Stimulated activated naive CD4-positive, alpha-beta T cell treated with Interleukin-2 at 50 U/mL for 16 hours (primary cell): ENCODE data around the gene ELF5.

ENCODE experiments used
- DNase-seq: peaks from one replicate; lab custom pipeline; 2025; lab: John Stamatoyannopoulos, UW

The ELF5 gene

DNA sequence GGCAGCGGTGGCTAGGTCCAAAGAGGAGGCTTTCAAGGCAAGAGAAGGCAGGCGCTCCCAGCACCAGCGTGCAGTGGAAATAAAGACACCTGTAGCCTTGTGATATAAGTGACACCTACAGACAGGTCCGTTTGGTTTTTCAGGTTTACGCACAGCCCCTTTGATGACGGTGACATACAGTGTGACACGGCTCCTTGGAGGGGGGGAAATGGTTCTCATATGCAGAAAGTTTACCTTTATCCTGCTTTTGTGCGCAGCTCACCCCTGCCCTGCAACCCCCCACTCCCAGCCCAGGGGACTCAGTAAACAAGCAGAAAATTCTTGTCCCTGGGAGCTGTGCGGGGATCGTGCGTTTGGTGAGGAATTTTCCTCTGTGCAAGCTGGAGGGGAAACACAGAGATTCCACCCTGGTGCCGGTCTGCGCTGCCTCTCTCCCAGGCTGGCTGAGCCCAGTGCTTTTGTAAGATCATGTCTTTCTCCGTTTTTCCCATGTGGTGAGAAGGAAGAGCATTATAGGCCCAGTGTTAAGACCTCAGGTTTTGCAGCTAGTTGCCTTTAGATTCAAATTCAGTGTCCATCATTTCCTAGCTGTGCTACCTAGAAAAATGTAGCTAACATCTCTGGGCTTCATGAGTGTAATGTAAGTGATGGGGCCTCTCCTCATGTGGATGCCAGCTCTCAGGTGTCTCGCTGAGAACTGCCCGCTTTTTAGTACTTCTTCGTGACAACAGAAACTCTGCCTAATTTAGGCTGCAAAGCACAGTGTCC lies at the start of gene ELF5:
Gene ELF5, minus strand, starts transcription at position 113 of the 768 bp plus-strand sequence. CDS start 8,045 bp downstream, outside the sequence.
- DNase-seq: no peak

DNA sequence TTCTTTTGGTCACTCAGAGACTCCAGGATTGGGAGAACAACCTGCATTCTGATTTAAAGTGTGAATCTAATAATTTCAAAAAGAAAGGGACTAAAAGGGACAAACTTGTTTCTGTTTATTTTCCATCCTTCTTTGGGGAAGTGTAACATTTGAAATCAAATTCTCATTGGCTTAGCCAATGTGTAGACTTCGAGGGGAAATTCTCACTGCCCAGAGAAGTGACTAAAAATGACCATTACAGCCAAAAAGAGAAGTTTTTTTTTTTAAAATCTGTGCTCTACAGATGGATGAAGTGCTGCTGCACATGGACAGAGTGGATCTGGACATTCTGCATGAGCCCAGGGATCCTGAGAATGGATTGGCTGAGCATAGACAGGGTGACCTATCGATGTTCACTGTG lies 49.4 kb upstream of the ELF5 start:
- DNase-seq: no peak

DNA sequence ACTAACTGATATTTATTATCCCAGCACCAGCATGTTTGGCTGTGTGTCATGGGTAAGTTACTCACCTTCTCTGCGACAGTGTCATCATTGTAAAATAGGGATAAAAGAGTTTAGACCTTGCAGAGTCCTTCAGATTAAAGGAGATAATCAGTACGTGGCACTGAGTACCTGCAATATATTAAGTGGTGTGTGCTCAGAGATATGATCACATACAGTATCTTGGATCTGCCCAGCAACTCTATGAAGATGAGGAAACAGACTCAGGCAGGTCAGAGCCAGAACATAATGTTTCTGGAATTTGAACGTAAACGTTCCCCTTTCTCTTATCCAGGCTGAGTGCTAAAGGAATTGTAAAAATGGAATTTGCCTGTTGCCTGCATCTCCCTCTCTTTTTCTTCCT lies 46.9 kb upstream of the ELF5 start:
- no peak for DNase-seq

DNA sequence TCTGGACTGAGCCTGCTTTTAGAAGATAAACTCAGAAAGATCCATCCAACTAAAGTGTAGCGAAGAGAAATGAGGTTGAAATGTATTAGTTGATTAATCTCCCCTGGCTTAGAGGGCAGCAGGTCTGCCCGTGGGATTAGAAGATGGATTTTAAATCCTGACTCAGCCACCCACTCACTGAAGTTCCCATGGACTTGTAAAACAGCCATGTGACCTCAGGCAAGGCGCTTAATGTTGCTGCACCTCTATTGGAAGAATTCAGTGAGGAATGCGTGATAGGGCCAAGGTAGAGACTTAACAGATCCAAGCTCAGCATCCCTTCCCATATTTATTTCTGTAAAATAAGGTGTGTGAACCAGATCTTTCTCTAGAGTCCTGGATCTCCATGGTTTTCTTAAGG lies 45.1 kb upstream of the ELF5 start:
- DNase-seq: no peak

DNA sequence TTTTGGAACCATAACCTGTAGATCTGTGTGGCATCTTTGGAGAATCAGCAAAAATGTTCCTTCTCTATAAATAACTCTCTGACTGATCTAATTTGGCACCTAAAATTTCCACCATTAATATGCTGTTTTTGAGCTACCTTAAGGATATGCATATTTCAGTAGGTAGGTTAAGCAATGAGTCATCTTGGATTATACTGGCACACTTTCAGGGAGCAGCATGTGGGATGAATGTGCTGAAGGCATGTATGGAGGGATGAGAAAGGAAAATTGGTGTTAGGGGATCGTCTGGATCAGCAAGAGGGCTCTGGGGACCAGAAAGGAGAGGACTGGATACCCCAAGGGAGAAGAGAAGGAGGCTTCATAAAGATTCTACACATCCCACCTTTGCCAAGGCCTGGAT lies 44.6 kb upstream of the ELF5 start:
- DNase-seq: no peak

DNA sequence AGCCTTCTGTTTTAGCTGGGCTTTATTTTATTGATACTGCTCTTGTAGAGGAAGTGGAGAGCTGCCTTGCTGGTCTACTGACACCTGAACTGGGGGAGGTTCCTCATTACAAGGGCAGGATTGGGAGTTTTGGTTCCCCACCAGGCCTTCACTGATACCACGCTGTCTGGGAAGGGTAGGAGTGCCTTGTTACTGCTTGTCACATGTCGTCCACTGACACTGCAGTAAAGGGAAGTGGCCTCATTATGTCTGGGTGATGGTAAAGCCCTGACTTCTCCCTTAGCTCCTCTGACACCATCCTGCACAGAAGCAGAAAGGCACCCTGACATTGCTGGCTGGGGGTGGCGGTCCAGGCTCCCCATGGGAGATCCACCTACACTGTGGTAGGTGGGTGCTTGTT lies 38.7 kb upstream of the ELF5 start:
- no peak for DNase-seq

DNA sequence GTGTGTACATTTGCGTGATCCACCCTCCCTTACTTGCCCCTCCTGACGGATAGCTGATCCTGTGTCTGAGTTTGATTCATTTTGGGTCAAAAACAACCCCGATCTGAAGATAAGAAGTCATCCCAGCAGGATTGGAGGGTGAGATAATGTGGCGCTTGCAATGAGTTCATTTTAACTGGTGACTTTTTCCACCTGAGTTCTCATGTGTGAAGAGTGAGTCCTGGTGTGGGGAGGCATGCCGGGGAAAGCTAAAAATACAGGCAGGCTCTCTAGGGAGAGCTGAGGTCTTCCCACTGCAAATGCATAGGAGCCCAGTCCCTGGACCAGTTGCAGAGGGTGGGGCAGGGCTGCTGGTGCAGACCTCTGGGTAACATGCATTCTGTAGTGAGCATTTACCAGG lies 35.7 kb upstream of the ELF5 start:
- DNase-seq: no peak

DNA sequence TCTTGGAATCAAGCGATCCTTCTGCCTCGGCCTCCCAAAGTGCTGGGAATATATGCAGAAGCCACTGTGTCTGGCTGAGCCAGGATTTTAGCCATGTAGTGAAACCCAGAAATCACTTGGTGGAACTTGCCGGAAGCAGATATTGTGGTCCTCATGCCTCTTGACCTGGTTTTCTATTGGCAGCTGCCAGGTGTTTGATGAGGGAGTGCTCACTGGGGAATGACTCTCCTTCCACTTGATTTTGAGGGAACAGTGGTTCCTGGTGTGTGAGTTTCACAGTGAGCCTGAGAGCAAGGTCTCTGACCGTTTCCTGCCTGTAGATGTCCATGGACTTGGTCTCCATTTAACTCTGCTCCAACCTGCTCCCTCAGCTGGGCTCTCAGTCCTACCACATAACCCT lies 34.7 kb upstream of the ELF5 start:
- no peak for DNase-seq

DNA sequence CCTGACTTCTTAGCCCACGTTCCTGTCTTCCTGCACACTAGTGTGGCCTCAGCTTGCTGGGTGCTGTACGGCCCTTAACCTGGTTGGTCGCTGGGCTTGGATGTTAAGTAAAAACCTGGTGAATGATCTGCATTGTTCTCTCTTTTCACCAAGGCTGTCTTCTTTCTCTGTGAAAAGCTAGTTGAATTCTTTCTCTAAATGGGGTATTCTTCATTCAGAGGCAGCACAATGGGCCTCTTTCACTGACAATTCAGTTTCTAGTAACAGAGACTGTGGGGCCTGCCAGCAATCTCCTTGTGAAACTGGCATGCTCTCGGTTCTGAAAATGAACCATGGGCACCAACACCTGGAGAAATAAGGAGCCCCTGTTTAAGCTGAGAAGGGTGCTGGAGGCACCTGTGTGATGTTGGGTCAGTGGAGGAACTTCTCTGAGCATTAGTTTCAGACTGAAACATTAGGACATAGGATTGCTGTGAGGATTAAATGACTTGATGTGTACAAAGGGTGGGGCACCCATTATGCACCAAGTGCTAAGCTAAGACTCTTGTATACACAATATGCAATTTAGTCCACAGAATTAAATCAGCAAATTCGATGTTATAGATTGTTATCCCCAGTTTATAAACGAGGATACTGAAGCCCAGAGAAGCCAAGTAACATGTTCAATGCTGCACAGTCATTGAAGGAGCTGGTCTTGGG lies 33.1 kb upstream of the ELF5 start:
- DNase-seq: no peak

DNA sequence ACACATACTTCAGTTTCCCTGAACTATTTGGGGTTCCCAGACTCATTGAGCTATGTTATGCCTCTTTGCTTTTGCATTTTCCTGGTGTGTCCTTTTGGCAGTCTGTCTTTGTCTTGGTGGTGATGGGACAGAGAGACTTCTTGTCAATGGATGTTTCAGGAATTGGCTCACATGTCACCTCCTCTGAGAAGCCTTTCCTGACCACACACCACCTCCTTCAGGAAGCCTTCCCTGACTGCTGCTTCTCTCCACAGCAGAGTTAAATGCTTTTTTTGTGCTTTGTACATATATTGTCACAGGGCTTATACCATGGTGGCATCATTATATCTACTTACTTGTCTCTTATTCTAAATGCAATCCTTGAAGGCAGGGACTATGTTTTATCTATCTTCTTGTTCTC lies 28.5 kb upstream of the ELF5 start:
- DNase-seq: no peak

DNA sequence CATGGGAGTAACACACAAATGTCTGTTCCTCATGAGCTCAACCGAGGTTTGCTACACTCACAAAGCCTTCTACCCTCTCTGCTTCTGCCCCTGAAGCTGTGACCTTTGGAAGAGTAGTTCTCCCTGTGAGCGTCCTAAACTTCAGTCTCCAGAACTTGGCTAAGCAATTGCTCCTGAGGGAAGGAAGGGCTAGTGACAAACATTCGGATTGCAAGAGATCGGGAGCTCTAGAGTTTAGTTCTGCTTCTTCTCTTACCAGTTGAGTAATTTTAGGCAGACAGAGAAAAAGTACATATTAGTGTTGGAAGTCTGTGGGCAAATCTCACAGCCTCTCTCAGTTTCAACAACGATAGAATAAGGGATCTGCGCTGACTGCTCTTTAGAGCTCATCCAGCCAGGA lies 27.3 kb upstream of the ELF5 start:
- DNase-seq: no peak

DNA sequence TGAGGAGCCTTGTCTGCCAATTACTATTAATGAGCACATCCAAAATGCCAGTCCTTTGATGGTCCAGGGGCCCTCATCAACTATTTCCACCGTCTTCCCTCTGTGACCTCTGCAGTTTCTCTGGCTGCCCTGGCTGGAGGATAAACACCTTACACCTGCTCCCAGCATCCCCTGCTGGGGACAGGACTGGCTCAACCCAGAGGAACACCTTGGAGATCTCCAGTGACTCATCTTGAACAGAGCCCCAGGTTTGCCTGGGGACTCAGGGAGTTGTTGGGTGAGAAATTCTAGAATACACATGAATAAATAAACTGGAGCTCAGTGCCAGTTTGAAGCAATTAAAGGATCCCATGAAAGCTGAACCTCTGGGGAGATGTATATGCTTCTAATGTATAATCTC lies 24.0 kb upstream of the ELF5 start:
- DNase-seq: no peak

DNA sequence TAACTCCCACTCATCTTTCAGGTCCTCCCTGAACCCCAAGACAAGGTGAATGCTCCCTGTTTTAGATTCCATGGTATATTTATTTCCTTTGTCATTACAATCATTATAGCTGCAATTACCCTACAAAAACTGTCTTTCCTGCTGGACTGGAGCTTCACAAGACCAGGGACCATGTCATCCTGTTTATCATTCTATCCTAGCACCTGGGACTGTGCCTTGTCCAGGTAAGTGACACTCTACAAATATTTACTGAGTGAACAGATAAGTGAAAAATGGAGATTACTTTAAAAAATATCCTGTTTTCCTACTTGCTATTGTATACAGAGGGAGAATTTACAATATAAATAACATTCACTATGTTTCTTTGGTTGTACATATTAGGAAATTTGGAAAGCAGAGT lies 22.5 kb upstream of the ELF5 start:
- DNase-seq: no peak

DNA sequence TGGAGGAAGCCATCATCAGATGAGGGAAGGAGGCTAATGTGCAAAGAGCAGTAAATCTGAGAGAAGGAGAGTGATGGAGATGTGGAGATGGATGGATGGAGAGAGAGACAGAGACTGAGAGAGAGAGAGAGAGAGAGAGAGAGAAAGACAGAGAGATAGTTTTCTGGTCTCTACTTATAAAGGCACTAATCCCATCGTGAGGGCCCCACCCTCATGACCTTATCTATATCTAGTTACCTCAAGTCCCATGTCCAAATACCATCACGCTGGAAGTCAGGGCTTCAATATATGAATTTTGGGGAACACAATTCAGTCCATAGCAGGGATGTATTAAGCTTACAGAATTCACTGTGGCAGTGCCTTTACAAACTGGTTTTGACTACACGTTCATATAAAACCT lies 21.2 kb upstream of the ELF5 start:
- DNase-seq: no peak

DNA sequence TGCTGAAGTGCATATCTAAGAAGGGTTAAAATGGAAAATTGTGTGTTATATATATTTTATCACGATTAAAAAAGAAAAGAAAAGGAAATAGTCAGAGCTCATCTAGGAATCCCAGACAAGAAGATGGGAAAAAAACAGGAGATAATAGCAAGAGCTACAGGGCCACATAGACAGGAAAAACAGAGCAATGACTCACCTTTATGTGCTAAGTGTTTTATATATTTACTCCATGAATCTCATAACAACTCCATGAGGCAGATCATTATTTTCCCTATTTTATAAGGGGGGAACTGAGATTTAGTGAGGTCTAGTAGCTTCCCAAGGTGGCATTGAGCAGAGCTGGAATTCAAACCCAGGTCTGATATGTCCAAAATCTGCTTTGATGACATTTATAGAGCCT lies 18.1 kb upstream of the ELF5 start:
- DNase-seq: no peak

DNA sequence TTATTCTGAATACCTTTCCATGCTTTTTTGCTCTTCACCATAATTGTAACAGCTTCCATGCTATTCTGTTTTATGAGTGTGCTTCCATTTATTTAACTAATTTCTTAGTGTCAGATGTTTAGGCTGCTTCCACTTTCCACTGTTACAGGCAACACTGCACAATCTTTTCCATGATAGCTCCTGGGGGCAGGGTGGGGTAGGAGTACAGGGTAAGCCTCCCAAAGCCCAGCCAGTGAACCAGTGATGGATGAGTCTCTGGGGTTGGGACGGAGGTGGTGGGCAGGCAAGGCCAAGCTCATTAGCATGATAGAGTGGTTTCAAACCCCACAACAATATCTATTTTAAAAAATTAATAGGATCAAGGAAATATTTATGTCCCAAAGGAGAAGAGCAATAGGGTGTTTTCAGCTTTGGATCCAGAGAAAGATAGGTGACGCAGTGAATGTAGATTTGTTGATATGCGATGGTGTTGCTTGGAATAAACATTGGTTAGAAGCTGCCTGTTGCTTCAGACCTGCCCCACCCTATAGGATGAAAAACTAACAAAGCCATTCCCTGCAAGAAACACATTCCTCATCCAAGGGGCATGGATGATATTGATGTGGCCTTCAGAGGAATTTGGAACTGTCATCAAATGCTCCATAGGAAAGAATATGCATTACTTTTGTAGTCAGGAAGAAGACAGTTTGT lies 17.1 kb upstream of the ELF5 start:
- DNase-seq: no peak

DNA sequence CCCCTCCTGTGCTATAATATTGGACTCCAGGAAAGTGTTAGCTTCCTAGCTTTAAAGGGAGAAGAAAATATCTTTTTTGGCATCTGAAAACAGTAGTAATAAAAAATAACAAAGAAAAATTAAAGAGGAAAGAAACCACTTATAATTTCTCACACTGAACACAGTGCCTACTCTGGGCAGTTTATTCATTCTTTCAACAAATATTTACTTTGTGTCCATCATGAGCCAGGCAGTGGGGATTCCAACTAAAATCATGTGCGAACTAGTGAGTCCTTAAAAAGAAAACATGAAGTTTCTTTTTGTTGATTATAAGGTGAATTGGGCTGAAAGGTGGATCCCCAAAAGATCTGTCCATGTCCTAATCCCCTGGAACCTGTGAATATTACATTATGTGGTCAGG lies 16.0 kb upstream of the ELF5 start:
- no peak for DNase-seq

DNA sequence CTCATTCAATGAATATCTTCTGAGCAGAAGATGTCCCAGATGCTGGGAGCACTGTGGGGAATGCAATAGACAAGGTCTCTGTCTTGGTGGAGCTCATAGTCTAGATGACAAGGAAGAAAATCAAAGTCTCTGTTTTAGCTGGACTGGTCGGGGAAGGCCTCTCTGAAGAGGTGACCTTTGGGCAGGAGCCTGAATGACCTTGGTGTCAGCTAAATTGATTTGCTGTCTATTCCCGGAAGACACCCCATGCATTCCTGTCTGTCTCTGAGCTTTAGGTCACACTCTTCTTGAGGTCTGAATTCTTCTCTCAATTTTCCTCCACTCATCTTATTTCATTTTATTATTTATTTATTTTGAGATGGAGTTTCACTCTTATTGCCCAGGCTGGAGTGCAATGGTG lies 14.5 kb upstream of the ELF5 start:
- DNase-seq: no peak

DNA sequence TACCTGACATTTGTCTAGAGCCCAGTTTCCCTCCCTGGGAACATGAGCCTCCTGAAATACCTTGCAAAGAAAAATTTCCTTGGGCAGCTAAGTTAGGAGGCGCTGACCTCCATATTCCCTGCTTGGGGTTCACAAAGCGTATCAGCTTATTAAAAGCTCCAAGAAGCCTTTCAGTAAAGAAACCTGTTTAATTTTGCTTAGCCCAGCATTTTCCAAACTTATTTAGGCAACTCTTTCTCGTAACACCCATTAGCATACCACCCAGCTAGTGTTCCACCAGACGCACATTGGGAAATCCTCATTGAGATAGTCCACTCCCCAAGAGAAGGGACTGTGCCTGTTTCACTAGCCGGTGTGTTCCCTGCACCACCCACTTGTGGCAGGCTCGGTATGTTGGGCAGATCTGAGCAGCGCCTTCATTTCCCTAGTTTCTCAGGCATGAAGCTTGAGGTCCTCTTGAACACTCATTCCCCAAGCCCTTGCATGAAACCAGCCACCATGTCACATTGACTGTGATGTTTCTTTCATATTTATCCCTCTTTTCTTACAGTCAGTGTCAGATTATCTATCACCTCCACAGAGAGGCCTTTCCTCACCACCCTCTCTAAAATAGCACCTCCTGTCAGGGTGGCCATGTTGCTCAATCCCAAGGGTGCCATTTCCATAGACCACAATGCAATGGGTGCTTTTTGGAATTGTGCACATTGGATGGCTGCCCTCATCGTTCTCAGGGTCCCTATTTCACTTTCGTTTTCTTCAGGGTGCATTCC lies 12.5 kb upstream of the ELF5 start:
- no peak for DNase-seq

DNA sequence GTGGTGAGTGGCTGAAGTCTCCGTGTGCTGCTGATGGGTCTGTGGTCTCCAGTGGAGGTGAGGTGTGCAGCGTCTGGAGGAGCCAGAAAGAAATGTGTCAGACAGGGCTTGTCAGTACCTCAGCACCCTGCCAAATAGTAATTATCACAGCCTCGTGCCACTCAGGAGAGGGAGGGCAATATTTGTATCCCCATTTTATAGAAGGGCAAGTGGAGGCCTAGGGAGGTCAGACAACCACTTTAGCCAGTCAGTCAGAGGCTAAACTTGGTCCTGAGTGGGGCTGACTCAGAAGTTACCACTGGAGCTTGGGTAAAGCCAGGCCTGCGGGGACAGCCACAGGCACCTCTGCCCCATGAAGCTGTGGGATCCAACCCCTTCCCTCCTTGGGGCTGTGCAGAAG lies 11.5 kb upstream of the ELF5 start:
- DNase-seq: no peak

DNA sequence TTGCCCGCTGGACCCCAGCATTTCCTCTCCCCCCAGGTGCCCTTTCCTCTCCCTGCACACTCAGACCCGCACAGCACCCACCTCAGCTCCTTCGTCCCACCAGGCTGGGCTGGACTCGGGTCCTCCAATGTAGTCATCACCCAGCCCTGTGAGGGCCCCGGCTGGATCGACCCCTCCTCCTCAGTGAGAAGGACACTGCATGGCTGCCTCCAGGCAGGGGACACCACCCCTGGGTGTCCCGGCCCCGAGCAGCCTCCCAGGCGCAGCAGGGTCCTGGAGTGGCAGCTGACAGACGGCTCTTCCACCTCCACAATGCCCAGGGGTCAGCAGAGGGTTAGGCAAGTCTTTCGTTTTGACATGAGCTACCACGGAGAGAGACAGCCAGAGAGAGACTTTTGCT lies 11.1 kb upstream of the ELF5 start:
- no peak for DNase-seq

DNA sequence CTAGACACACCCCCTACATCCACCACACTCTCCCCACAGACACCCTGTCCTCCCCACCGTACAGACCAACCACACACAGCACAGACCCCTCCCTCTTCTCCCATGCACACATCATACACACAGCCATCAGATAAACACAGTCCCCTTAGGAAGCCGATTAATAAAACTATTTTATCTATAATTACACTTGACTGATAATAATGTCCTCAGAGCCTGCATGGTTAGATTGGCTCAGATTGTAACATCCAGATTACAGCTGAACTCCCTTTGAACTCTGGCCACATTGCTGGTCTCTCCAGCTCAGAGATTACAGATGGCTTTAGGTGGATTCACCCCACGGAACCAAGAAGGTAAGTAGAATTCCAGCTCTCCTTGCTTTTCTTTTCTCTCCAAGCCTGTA lies 9.5 kb upstream of the ELF5 start:
- no peak for DNase-seq

DNA sequence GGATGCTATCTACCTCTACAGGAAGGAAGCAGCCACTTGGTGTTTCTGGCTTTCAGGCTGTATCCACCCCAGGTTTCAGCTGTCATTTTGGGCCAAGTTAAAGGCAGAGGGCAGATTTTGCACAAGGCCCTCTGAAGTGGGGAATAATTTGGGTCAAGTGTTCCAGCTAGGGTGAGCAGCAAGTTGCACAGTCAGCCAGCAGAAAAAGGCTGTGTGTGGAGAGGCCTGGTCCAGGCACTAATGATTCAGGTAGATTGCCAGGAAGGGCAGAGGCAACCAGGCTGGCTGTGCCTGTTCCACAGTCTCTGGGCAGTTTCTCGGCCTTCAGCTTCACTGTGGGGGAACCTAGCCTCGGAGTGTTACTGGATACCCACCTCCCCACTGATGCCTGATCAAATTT lies 8.6 kb upstream of the ELF5 start:
- DNase-seq: no peak
